ENCODE measurements around the gene NINJ1.
A peak's percentile ranks its signal among the peaks of the same experiment; 100 is the strongest.

NINJ1 gene

DNA sequence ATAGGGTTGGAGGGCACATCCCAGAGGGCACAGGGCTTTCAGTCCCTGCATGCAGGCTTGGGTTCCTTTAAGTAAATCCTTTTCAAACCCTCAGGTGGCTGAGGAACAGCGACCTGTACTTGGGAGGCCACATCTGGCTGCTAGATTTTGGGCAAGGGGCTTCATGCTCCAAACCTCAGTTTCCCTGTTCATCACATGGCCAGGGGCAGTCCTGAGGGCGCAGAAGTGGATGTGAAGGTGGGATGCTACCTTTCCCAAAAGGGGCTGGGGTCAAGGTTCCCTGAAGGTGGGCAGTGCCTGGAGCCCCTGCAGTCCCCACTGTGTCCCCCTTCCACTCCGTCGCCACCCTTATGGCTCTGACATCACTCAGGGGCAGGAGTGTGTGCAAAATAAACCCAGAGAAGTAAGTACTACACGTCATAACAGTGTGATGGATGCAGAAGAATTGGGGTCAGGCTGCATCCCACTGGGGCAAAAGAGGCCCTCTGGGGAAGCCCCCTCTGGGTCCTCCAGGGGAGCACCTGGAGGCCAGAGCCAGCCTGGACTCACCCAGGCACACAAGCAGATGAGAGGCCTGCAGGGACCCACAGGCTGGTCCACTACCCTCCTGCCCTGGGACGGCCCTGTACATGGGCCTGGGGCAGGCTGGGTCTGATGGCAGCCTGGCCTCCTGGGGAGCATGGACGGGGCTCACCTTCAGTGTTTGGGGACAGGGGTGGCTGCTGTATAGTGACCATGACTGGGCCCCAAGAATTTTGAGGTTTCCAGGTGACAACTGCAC lies 40.0 kb downstream of the NINJ1 start:
- H3K9me3 ChIP-seq (ENCODE audit: low read length): no peaks in the 10 kb centered on the region
- peak overlapping the region in 1 of 2 donors; percentile 58 for H3K4me3 ChIP-seq (ENCODE audit: low read depth in 1 of 2, low read length in 2 of 2)
- peak overlapping the region; percentile 43 for H3K27ac ChIP-seq (ENCODE audit: low read depth, low read length)
- H3K27me3 ChIP-seq (ENCODE audit: control insufficient read depth in 1 of 2, insufficient read depth in 2 of 2, low read length in 2 of 2): no peaks in the 10 kb centered on the region
- no peak overlapping the region for H3K9ac ChIP-seq (ENCODE audit: low read length)
- peaks cover 35% of the 10 kb centered on the region for H3K4me1 ChIP-seq (ENCODE audit: insufficient read depth, low read length)
- no peaks in the 10 kb centered on the region for H3K36me3 ChIP-seq (ENCODE audit: insufficient read depth, low read length)

DNA sequence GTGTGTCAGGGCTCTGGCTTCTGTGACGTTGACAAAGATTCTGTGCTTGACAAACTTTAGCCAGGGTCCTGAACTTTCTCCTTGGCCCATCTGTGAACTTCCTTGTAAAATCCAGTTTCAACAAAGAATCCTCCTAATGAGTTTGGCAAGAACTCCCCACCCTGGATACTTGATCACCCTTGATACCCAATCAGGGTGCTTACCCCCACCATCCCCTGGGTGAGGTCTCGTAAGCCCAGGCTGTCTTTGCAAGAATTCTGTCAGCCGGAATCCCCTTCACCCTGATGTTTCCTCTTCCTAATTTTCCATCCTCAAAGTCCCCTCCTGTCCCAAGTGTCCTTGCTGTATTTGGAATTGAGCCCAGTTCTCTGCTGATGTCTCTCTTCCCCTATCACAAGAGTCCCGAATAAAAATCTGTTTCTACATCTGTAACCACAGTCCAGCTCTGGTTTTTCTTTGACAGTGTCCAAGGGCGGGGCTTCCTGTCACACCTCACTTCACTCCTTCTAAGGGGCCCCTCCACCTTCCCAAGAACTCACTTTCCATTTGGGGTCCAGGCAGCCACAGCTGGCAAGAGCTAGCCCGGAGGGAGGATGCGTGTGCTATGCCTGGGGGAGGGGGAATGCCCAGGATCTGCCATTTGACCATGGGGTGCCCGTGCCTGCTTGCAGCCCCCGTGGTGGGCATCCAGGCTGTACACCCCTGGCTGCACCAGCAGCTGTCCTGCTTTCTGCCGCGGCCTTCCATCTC lies 40.7 kb downstream of the NINJ1 start:
- no peaks in the 10 kb centered on the region for H3K36me3 ChIP-seq (ENCODE audit: insufficient read depth, low read length)
- H3K4me1 ChIP-seq (ENCODE audit: insufficient read depth, low read length): peaks cover 28% of the 10 kb centered on the region
- no peaks in the 10 kb centered on the region for H3K27me3 ChIP-seq (ENCODE audit: control insufficient read depth in 1 of 2, insufficient read depth in 2 of 2, low read length in 2 of 2)
- H3K4me3 ChIP-seq (ENCODE audit: low read depth in 1 of 2, low read length in 2 of 2): no peak overlapping the region
- H3K9ac ChIP-seq (ENCODE audit: low read length): no peak overlapping the region
- H3K27ac ChIP-seq (ENCODE audit: low read depth, low read length): no peak overlapping the region
- H3K9me3 ChIP-seq (ENCODE audit: low read length): no peaks in the 10 kb centered on the region

DNA sequence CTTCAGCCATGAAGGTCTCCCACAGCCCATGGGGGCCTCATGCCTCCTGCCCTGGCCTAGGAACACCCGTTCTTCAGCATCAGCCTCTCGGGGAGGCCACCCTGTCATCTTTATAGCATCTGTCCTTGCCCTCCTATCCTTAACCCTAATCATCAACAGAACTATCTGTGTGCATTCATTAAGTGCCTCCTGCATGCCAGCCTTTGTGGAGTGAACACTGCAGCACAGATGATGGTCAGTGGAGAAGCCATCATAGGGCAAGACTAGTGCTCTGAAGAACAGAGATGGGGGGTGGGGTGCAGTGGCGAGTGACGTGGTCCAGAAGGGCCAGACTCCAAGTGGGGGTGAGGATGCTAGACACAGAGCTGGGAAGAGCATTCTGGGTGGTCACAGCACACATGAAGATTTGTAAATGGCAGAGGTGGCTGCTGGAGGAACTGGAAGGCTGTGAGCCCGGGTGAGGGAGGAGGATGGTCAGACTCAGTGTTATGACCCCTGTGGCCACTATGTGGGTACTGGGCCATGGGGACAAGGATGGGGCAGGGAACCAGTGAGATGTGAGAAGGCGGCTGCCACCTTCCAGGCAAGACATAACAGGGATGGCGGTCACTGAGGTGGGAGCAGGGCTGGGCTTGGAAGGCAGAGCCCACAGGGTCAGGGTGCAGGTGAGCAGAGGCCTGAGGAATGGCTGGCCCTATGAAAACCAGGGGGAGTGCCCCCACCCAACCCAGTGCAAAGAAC lies 41.6 kb downstream of the NINJ1 start:
- no peaks in the 10 kb centered on the region for H3K9me3 ChIP-seq (ENCODE audit: low read length)
- no peak overlapping the region for H3K9ac ChIP-seq (ENCODE audit: low read length)
- no peak overlapping the region for H3K4me3 ChIP-seq (ENCODE audit: low read depth in 1 of 2, low read length in 2 of 2)
- H3K36me3 ChIP-seq (ENCODE audit: insufficient read depth, low read length): no peaks in the 10 kb centered on the region
- H3K27me3 ChIP-seq (ENCODE audit: control insufficient read depth in 1 of 2, insufficient read depth in 2 of 2, low read length in 2 of 2): no peaks in the 10 kb centered on the region
- H3K27ac ChIP-seq (ENCODE audit: low read depth, low read length): no peak overlapping the region
- peaks cover 19% of the 10 kb centered on the region for H3K4me1 ChIP-seq (ENCODE audit: insufficient read depth, low read length)

DNA sequence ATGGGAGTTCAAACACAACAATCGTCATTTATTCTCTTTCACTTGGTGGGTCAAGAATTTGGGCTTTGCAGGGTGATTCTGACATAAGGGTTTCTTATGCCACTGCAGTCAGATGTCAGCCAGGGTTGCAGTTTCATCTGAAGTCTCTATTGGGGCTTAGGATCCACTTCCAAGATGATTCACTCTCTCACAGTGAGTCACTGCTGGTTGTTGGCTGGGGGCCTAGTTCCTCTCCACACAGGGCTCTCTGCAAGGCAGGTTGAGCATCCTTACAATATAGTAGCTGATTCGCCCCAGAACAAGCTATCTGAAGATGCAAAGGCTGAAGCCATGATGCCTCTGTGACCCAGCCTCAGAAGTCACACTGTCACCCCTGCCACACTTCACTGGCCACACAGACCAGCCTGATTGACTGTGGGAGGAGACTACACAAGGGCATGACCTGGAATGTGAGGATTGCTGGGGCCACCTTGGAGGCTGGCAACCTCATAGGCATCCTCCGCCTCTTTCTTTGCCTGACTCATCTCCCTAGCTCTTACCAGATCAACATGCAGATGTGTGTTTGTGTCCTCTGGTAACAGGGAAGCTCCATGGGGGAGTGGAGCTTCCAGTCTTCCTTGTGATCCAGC lies 42.5 kb downstream of the NINJ1 start:
- H3K4me1 ChIP-seq (ENCODE audit: insufficient read depth, low read length): peaks cover 11% of the 10 kb centered on the region
- H3K27ac ChIP-seq (ENCODE audit: low read depth, low read length): no peak overlapping the region
- H3K9ac ChIP-seq (ENCODE audit: low read length): no peak overlapping the region
- H3K4me3 ChIP-seq (ENCODE audit: low read depth in 1 of 2, low read length in 2 of 2): no peak overlapping the region
- no peaks in the 10 kb centered on the region for H3K36me3 ChIP-seq (ENCODE audit: insufficient read depth, low read length)
- no peaks in the 10 kb centered on the region for H3K9me3 ChIP-seq (ENCODE audit: low read length)
- H3K27me3 ChIP-seq (ENCODE audit: control insufficient read depth in 1 of 2, insufficient read depth in 2 of 2, low read length in 2 of 2): no peaks in the 10 kb centered on the region

DNA sequence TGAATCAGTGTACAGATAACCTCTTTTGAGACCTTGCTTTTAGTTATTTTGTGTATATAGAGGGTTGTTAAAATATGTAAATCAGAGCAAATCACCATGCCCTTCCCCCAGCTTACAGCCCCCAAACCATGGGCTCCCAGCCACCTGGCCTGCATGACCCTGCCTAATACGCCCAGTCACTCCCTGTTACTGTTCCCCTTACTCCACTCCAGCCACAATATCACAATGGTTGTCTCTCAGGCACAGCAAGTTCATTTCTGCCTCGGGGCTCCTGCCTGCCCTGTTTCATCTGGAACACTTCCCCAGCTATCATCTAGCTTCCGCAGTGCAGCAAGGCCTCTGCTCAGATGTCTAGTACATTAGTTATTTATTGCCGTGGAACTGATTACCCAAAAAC lies 43.0 kb downstream of the NINJ1 start:
- H3K4me3 ChIP-seq (ENCODE audit: low read depth in 1 of 2, low read length in 2 of 2): no peak overlapping the region
- no peaks in the 10 kb centered on the region for H3K9me3 ChIP-seq (ENCODE audit: low read length)
- no peak overlapping the region for H3K9ac ChIP-seq (ENCODE audit: low read length)
- H3K4me1 ChIP-seq (ENCODE audit: insufficient read depth, low read length): peaks cover 11% of the 10 kb centered on the region
- H3K27me3 ChIP-seq (ENCODE audit: control insufficient read depth in 1 of 2, insufficient read depth in 2 of 2, low read length in 2 of 2): no peaks in the 10 kb centered on the region
- H3K27ac ChIP-seq (ENCODE audit: low read depth, low read length): no peak overlapping the region
- H3K36me3 ChIP-seq (ENCODE audit: insufficient read depth, low read length): no peaks in the 10 kb centered on the region

DNA sequence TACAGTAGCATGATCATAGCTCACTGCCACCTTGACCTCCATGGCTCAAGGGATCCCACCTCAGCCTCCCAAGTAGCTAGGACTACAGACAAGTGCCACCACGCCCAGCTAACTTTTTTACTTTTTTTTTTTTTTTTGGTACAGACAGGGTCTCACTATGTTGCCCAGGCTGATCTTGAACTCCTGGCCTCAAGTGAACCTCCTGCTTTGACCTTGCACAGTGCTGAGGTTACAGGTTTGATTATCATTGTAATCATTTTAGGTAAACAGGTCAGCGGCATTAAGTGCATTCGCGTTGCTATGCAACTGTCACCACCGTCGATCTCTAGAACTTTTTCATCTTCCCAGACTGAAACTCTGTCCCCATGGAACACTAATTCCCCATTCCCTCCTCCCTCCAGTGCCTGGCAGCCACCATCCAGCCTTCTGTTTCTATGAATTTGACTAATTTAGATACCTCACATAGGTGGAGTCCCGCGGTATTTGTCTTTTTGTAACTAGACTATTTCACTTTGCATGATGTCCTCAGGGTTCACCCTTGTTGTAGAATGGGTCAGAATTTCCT lies 43.9 kb downstream of the NINJ1 start:
- Histone ChIP-seq H3K9ac (ENCODE audit: low read length) (no peak overlapping the region), H3K9me3 (ENCODE audit: low read length) (no peaks in the 10 kb centered on the region)

DNA sequence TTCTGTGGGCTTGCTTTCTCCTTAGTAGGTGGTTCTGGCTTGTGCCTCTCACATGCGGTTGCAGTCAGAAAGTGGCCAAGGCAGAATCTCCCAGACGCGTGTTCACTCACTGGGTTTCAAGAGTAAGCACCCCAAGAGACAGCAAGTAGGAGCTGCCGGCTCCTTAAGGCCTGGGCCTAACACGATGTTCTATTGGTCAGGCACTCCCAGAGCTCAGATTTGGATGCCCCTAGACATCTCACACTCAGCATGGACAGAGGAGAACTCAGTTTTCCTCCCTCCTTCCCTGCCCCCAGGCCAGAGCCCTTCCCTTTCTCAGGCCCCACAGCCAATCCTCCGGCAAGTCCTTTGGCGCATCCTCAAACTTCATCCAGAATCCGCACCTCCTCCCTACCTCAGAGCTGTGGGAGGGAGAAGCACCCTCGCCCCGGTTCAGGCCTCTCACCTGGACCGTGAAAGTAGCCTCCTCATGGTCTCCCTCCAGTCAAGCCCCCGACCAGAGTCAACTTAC lies 44.5 kb downstream of the NINJ1 start:
- Histone ChIP-seq H3K27me3 (ENCODE audit: control insufficient read depth in 1 of 2, insufficient read depth in 2 of 2, low read length in 2 of 2) (no peaks in the 10 kb centered on the region), H3K4me1 (ENCODE audit: insufficient read depth, low read length) (peaks cover 5% of the 10 kb centered on the region), H3K9me3 (ENCODE audit: low read length) (no peaks in the 10 kb centered on the region), H3K4me3 (ENCODE audit: low read depth in 1 of 2, low read length in 2 of 2) (no peak overlapping the region), H3K27ac (ENCODE audit: low read depth, low read length) (no peak overlapping the region), H3K36me3 (ENCODE audit: insufficient read depth, low read length) (no peaks in the 10 kb centered on the region), H3K9ac (ENCODE audit: low read length) (no peak overlapping the region)

More for the DNA sequence above, 43.9 kb downstream of the NINJ1 start:
- H3K4me1 ChIP-seq (ENCODE audit: insufficient read depth, low read length): peaks cover 11% of the 10 kb centered on the region
- no peaks in the 10 kb centered on the region for H3K36me3 ChIP-seq (ENCODE audit: insufficient read depth, low read length)
- no peaks in the 10 kb centered on the region for H3K27me3 ChIP-seq (ENCODE audit: control insufficient read depth in 1 of 2, insufficient read depth in 2 of 2, low read length in 2 of 2)
- H3K27ac ChIP-seq (ENCODE audit: low read depth, low read length): no peak overlapping the region
- no peak overlapping the region for H3K4me3 ChIP-seq (ENCODE audit: low read depth in 1 of 2, low read length in 2 of 2)

DNA sequence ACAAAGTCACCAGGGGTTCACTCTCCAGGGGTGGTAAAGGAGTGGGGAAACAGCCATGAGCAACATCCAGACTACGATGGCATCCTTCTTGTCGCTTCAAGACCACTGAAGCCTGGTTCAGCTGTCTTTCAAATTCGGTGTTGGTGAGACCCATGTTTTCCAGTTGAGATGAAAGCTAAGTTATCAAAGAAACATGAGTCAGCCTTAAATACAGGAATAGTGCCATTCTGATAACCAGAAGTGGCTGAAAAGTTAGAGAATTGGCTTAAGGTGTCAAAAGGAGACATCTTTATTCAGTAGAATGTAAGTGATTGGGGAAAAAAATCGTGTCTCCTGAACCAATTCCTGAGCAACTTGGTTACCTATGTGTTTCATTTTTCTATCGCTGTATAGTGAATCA lies 45.0 kb downstream of the NINJ1 start:
- no peak overlapping the region for H3K9ac ChIP-seq (ENCODE audit: low read length)
- H3K4me3 ChIP-seq (ENCODE audit: low read depth in 1 of 2, low read length in 2 of 2): no peak overlapping the region
- no peaks in the 10 kb centered on the region for H3K36me3 ChIP-seq (ENCODE audit: insufficient read depth, low read length)
- no peaks in the 10 kb centered on the region for H3K9me3 ChIP-seq (ENCODE audit: low read length)
- H3K27me3 ChIP-seq (ENCODE audit: control insufficient read depth in 1 of 2, insufficient read depth in 2 of 2, low read length in 2 of 2): no peaks in the 10 kb centered on the region
- no peak overlapping the region for H3K27ac ChIP-seq (ENCODE audit: low read depth, low read length)
- no peaks in the 10 kb centered on the region for H3K4me1 ChIP-seq (ENCODE audit: insufficient read depth, low read length)

DNA sequence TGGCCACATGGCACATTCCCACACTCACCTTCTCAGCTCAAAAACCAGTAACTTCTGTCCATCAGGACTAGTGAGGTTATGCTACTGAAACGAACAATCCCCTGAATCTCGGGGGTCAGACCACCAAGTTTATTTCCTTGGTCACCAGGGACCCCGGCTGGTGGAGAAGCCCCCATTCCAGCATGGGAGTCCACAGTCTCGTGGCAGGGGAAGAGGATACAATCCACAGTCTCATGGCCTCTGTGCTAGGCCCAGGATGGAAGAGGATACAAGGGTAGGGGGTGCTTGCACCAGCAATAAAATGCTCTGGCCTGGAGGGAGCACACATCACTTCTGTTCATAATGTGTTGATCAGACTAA lies 45.4 kb downstream of the NINJ1 start:
- H3K36me3 ChIP-seq (ENCODE audit: insufficient read depth, low read length): no peaks in the 10 kb centered on the region
- H3K9me3 ChIP-seq (ENCODE audit: low read length): no peaks in the 10 kb centered on the region
- H3K4me3 ChIP-seq (ENCODE audit: low read depth in 1 of 2, low read length in 2 of 2): no peak overlapping the region
- no peaks in the 10 kb centered on the region for H3K4me1 ChIP-seq (ENCODE audit: insufficient read depth, low read length)
- H3K9ac ChIP-seq (ENCODE audit: low read length): no peak overlapping the region
- H3K27ac ChIP-seq (ENCODE audit: low read depth, low read length): no peak overlapping the region
- no peaks in the 10 kb centered on the region for H3K27me3 ChIP-seq (ENCODE audit: control insufficient read depth in 1 of 2, insufficient read depth in 2 of 2, low read length in 2 of 2)

DNA sequence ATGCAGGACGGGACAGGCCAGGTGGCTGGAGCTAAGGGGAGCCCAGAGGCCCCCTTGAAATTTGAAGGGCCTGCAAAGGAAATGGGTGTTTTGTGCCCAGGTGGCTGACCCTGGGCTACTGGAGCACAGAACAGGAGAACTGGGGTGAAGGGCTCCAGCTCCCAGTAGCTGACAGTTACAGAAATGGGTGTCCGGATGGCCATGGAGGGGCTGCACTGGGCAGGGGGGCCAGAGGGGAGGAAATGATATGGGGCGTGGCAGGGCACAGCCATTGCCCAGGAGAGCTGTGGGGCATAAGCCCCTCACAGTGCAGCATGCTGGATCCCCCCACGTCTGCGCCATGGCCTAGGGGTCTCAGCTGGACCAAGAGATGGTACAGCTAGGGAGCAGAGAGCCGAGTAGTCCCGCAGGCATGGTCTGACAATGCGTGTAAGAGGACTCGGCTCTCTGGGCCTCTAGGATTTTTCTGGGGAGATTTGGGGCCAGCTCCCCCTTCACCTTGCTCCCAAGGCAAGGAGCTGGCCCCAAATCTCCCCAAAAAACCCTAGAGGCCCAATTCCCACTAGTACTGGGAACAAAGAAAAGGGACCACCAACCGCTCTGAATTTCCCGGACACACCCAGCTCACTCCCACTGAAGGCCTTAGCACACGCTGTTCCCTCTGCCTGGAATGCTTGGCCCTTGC lies 45.9 kb downstream of the NINJ1 start:
- Histone ChIP-seq H3K4me1 (ENCODE audit: insufficient read depth, low read length) (no peaks in the 10 kb centered on the region), H3K27ac (ENCODE audit: low read depth, low read length) (no peak overlapping the region), H3K36me3 (ENCODE audit: insufficient read depth, low read length) (no peaks in the 10 kb centered on the region), H3K27me3 (ENCODE audit: control insufficient read depth in 1 of 2, insufficient read depth in 2 of 2, low read length in 2 of 2) (no peaks in the 10 kb centered on the region), H3K9ac (ENCODE audit: low read length) (no peak overlapping the region), H3K9me3 (ENCODE audit: low read length) (no peaks in the 10 kb centered on the region), H3K4me3 (ENCODE audit: low read depth in 1 of 2, low read length in 2 of 2) (no peak overlapping the region)
